Measurements from ENCODE around the gene TANGO6.

- TF ChIP-seq POLR2A (IDR thresholded peaks at IDR 0.05), result no peak
- TF ChIP-seq CTCF (IDR thresholded peaks at IDR 0.05), result no peak
Observed at GRCh38 chr16:68887107-68887506, 43.8 kb downstream of the TANGO6 start.

All from body of pancreas (tissue), 4 donors.